ENCODE data around the gene SLC25A21. TPM values are rescaled to one million over a fixed set of nuclear protein-coding genes. Genes with fewer than 3 reads are reported as not detected.
"Not testable (repeated sequence)": the region's sequence is repeated elsewhere in the genome, so short reads cannot be mapped to it uniquely, and the experiment has no call there.

The SLC25A21 gene
- total and polyA plus RNA-seq, 4 donors = 0.65 to 1.4 (median 1.3) TPM; not detected in 1

DNA sequence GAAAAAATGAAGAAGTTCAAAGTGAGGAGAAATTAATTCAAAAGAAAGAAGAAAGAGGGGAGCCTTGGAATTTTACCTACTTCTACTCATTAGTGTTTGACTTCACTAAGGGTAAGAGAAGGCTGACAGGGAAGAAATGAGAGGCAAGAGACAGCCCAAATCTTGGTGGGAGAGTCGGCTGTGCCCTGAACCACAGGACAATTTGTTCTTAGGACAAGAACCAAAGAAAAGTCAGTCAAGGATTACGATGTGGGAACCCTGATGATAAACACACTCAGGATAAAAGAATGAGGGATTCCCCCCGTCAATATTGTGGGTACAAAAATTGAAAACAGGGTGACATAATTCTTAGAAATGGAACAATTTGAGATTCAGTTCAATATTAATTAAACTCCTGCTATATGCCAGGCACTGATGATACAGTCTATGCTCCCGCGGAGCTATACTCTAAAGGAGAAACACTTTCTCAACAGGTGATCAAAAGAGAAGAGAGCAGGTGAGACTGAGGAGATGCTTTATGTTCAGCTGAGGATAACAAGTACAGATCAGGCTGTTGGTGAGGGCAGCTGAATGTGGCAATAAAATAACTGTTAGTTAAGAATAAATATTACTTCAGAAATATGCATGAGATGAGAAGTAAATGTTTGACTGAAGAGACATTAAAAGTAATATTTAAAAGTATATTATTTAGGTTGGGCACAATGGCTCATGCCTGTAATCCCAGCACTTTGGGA, 175.4 kb downstream of the SLC25A21 start:
- Histone ChIP-seq H3K4me3 (ENCODE audit: low read length in 2 of 2) (no peak overlapping the region), H3K4me1 (ENCODE audit: control insufficient read depth in 1 of 2, insufficient read depth in 2 of 2, low read length in 2 of 2) (no peaks in the 10 kb centered on the region), H3K9me3 (ENCODE audit: control insufficient read depth, low read length) (no peaks in the 10 kb centered on the region), H3K27me3 (ENCODE audit: control insufficient read depth in 1 of 2, insufficient read depth in 2 of 2, low read length in 1 of 2) (no peaks in the 10 kb centered on the region), H3K27ac (ENCODE audit: low read depth in 1 of 2, low read length in 2 of 2) (no peak overlapping the region), H3K36me3 (ENCODE audit: control insufficient read depth in 1 of 2, insufficient read depth in 2 of 2, low read length in 1 of 2) (no peaks in the 10 kb centered on the region)
- no peak for DNase-seq
- no peak for ATAC-seq (ENCODE audit: low FRiP score)
- intact Hi-C loops (cut with DNase I) = no loop called here
- 77 to 83% methylated on average over 5 of the region's 5 CpGs for WGBS, 2 donors

DNA sequence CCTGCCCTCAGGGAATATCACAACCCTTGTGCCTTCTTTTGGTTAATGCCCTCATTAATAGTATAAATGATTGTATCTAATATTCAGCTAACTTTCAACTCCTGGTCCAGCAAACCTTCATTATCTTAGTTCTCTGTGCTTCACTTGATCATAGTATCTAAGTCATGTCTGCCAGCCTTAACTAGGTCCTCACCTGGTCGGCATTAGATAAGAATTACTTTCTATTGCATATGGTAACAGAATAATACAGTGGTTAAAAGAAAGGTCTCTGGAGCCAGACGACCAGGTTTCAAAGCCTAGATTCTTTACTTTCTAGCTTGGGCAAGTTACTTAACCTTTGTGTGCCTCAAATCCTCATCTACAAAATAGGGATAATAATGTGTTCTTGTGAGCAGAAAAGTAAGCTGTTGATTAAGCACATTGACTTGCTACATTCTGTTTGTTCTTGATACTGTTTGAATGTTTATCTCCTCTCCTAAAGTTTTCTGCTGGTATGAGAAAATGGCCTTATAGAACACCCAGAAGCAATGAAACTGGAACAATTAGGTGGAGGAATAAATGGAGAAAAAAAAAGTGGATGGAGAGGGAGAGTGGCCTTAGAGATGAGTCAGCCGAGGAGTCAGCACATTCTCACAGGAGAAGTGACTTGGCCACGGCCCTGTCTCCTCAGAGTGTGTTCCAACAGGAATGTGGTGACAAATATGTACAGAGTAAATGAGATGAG, 176.1 kb downstream of the SLC25A21 start:
- no peaks in the 10 kb centered on the region for H3K4me1 ChIP-seq (ENCODE audit: control insufficient read depth in 1 of 2, insufficient read depth in 2 of 2, low read length in 2 of 2)
- ATAC-seq (ENCODE audit: low FRiP score) (no peak), DNase-seq (peak; percentile 47 to 76)
- H3K4me3 ChIP-seq (ENCODE audit: low read length in 2 of 2) = no peak overlapping the region
- H3K27me3 ChIP-seq (ENCODE audit: control insufficient read depth in 1 of 2, insufficient read depth in 2 of 2, low read length in 1 of 2) = no peaks in the 10 kb centered on the region
- H3K9me3 ChIP-seq (ENCODE audit: control insufficient read depth, low read length) = no peaks in the 10 kb centered on the region
- intact Hi-C loops (cut with DNase I) = no loop called here
- H3K36me3 ChIP-seq (ENCODE audit: control insufficient read depth in 1 of 2, insufficient read depth in 2 of 2, low read length in 1 of 2) = no peaks in the 10 kb centered on the region
- no peak overlapping the region for H3K27ac ChIP-seq (ENCODE audit: low read depth in 1 of 2, low read length in 2 of 2)
- 61 to 70% methylated on average over 4 of the region's 4 CpGs for WGBS, 2 donors

DNA sequence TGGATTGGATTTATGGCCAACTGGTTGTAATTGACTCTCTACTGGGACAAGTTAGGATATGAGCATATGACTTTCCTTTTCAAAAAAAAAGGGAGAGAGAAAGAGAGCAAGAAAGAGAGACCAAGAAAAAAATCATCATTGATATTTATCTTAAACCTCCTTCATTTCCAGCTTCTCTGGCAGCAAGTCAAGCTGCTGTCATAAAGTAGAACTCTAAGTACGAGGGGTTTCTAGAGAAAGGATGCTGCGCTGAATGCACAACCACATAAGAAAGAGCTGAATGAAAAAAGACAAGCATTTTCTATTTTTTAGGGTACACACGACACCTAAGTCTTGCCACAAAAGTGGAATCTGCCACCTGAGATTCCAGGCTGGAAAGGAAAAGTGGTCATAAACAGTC, 182.6 kb downstream of the SLC25A21 start:
- Histone ChIP-seq H3K27ac (ENCODE audit: low read depth in 1 of 2, low read length in 2 of 2) (no peak overlapping the region), H3K4me1 (ENCODE audit: control insufficient read depth in 1 of 2, insufficient read depth in 2 of 2, low read length in 2 of 2) (peaks cover 3 to 6% of the 10 kb centered on the region in 2 donors), H3K4me3 (ENCODE audit: low read length in 2 of 2) (no peak overlapping the region), H3K27me3 (ENCODE audit: control insufficient read depth in 1 of 2, insufficient read depth in 2 of 2, low read length in 1 of 2) (no peaks in the 10 kb centered on the region), H3K36me3 (ENCODE audit: control insufficient read depth in 1 of 2, insufficient read depth in 2 of 2, low read length in 1 of 2) (no peaks in the 10 kb centered on the region), H3K9me3 (ENCODE audit: control insufficient read depth, low read length) (no peaks in the 10 kb centered on the region)
- DNase-seq (no peak), ATAC-seq (ENCODE audit: low FRiP score) (no peak)
- WGBS, 2 donors = 60 to 68% methylated on average over 3 of the region's 3 CpGs
- intact Hi-C loops (cut with DNase I) = no loop called here

DNA sequence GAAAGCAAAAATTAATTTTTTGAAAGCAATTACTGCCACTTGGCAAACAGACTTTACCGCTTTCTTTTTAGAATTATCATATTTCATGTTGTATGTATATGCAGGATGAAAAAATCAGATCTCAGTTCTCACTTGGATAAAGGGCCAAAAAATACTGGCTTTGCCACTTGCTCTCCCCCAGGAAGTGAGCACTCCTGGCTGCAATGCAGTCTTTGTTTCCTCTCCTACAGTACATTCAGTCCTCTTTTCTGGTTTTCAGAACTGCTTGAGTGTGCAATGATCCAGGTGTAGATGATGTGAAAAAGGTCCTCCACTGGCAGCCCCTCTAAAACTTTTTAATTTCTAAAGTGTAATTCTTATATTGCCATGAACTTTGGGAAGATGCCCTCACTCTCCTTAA, 183.4 kb downstream of the SLC25A21 start:
- Histone ChIP-seq H3K4me3 (ENCODE audit: low read length in 2 of 2) (no peak overlapping the region), H3K27ac (ENCODE audit: low read depth in 1 of 2, low read length in 2 of 2) (no peak overlapping the region), H3K4me1 (ENCODE audit: control insufficient read depth in 1 of 2, insufficient read depth in 2 of 2, low read length in 2 of 2) (peaks cover 3 to 6% of the 10 kb centered on the region in 2 donors), H3K27me3 (ENCODE audit: control insufficient read depth in 1 of 2, insufficient read depth in 2 of 2, low read length in 1 of 2) (no peaks in the 10 kb centered on the region), H3K9me3 (ENCODE audit: control insufficient read depth, low read length) (no peaks in the 10 kb centered on the region), H3K36me3 (ENCODE audit: control insufficient read depth in 1 of 2, insufficient read depth in 2 of 2, low read length in 1 of 2) (no peaks in the 10 kb centered on the region)
- WGBS, 2 donors = 58 to 66% methylated on average over 1 of the region's 1 CpG
- DNase-seq (no peak), ATAC-seq (ENCODE audit: low FRiP score) (no peak)
- intact Hi-C loops (cut with DNase I) = no loop called here

DNA sequence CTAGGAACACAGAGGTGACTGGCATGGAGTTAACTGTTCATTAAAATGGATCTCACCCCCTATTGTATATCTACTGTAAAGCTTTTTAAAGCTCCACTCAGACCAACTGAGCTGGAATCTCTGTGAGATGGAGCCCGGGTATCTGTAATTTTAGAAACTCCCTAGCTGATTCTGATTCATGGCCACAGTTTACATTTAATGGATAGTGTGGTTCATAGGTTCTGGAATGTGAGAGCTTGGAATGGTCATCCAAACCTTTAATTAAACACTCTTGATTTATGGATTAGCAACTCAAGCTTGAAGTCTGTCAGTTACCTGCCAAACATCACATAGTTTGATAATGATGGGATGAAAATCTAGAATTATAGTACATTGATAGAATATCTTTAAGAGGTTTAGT, 183.8 kb downstream of the SLC25A21 start:
- ATAC-seq (ENCODE audit: low FRiP score) = no peak
- WGBS, 2 donors = 26 to 31% methylated on average over 1 of the region's 1 CpG

DNA sequence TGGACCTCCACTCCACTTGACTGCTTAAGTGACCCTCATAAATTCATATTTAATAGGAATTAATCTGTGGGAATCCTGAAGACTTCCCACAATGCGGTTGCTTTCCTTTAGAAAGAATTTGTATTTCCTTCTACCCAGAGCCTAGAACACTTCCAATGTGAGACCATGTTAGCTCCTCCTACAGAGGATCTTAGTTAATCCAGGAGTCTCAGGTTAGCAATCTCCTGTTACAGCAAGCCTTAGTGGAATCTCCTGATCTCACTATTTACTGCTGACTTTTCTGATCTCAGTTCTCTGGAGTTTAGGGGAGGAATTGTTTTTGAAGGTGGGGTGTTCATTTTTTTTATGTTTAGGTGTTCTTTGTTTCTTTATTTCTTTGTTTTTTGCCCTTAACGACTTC, 186.0 kb downstream of the SLC25A21 start:
- Histone ChIP-seq H3K9me3 (ENCODE audit: control insufficient read depth, low read length) (no peaks in the 10 kb centered on the region), H3K36me3 (ENCODE audit: control insufficient read depth in 1 of 2, insufficient read depth in 2 of 2, low read length in 1 of 2) (no peaks in the 10 kb centered on the region), H3K4me1 (ENCODE audit: control insufficient read depth in 1 of 2, insufficient read depth in 2 of 2, low read length in 2 of 2) (peaks cover 3 to 6% of the 10 kb centered on the region in 2 donors), H3K4me3 (ENCODE audit: low read length in 2 of 2) (no peak overlapping the region), H3K27ac (ENCODE audit: low read depth in 1 of 2, low read length in 2 of 2) (no peak overlapping the region), H3K27me3 (ENCODE audit: control insufficient read depth in 1 of 2, insufficient read depth in 2 of 2, low read length in 1 of 2) (no peaks in the 10 kb centered on the region)
- ATAC-seq (ENCODE audit: low FRiP score) (no peak), DNase-seq (no peak)
- WGBS, 2 donors = 90 to 96% methylated on average over 2 of the region's 2 CpGs
- intact Hi-C loops (cut with DNase I) = no loop called here

More for the DNA sequence above, 183.8 kb downstream of the SLC25A21 start:
- DNase-seq = no peak
- Histone ChIP-seq H3K27ac (ENCODE audit: low read depth in 1 of 2, low read length in 2 of 2) (no peak overlapping the region), H3K36me3 (ENCODE audit: control insufficient read depth in 1 of 2, insufficient read depth in 2 of 2, low read length in 1 of 2) (no peaks in the 10 kb centered on the region), H3K9me3 (ENCODE audit: control insufficient read depth, low read length) (no peaks in the 10 kb centered on the region), H3K4me3 (ENCODE audit: low read length in 2 of 2) (no peak overlapping the region), H3K4me1 (ENCODE audit: control insufficient read depth in 1 of 2, insufficient read depth in 2 of 2, low read length in 2 of 2) (peaks cover 3 to 6% of the 10 kb centered on the region in 2 donors), H3K27me3 (ENCODE audit: control insufficient read depth in 1 of 2, insufficient read depth in 2 of 2, low read length in 1 of 2) (no peaks in the 10 kb centered on the region)
- intact Hi-C loops (cut with DNase I) = no loop called here

DNA sequence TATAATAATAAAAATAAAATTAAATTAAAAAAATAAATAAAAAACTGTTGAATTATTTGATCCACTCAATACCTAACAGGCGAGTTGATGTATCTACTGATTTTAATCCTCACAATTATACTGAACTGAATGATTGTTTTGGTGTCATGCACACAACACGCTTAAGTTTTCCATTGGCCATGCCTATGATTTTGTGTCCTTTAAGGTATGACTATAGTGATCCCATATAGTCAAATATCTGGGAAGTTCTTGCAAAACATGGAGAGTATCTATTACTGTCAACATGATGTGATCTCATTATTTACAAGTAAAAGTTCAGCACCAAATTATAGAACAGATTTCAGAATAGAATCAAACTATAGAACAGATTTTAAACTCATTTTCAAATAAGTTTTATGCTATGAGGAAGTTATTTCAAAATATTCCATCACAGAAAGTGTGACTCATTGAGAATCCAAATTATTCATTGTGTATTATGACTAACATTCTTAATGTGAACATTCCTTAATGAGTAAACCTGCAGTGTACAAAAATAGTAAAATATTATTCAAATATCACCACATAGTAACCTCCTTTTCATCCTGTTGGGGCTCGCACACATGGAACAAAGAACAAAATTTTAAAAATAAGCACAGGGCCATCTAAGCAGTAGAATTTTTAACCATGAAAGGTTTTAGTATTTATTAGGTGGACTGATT, 190.4 kb downstream of the SLC25A21 start:
- 65 to 70% methylated on average over 3 of the region's 3 CpGs for WGBS, 2 donors
- intact Hi-C loops (cut with DNase I) = no loop called here
- Histone ChIP-seq H3K4me3 (ENCODE audit: low read length in 2 of 2) (no peak overlapping the region), H3K36me3 (ENCODE audit: control insufficient read depth in 1 of 2, insufficient read depth in 2 of 2, low read length in 1 of 2) (no peaks in the 10 kb centered on the region), H3K27me3 (ENCODE audit: control insufficient read depth in 1 of 2, insufficient read depth in 2 of 2, low read length in 1 of 2) (no peaks in the 10 kb centered on the region), H3K27ac (ENCODE audit: low read depth in 1 of 2, low read length in 2 of 2) (no peak overlapping the region), H3K9me3 (ENCODE audit: control insufficient read depth, low read length) (no peaks in the 10 kb centered on the region), H3K4me1 (ENCODE audit: control insufficient read depth in 1 of 2, insufficient read depth in 2 of 2, low read length in 2 of 2) (no peaks in the 10 kb centered on the region)
- ATAC-seq (ENCODE audit: low FRiP score) = no peak
- no peak for DNase-seq

DNA sequence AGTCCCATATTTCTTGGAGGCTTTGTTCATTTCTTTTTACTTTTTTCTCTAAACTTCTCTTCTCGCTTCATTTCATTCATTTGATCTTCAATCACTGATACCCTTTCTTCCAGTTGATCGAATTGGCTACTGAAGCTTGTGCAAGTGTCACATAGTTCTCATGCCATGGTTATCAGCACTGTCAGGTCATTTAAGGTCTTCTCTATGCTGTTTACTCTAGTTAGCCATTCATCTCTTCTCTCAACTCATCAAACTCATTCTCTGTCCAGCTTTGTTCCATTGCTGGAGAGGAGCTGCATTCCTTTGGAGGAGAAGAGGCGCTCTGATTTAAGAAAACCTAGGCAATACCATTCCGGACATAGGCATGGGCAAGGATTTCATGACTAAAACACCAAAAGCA, 192.0 kb downstream of the SLC25A21 start:
- H3K9me3 ChIP-seq (ENCODE audit: control insufficient read depth, low read length); H3K4me3 ChIP-seq (ENCODE audit: low read length in 2 of 2); H3K27ac ChIP-seq (ENCODE audit: low read depth in 1 of 2, low read length in 2 of 2); ATAC-seq (ENCODE audit: low FRiP score); DNase-seq; H3K4me1 ChIP-seq (ENCODE audit: control insufficient read depth in 1 of 2, insufficient read depth in 2 of 2, low read length in 2 of 2); H3K36me3 ChIP-seq (ENCODE audit: control insufficient read depth in 1 of 2, insufficient read depth in 2 of 2, low read length in 1 of 2); intact Hi-C loops (cut with DNase I); H3K27me3 ChIP-seq (ENCODE audit: control insufficient read depth in 1 of 2, insufficient read depth in 2 of 2, low read length in 1 of 2): not testable (repeated sequence)
- WGBS, 2 donors = 82 to 92% methylated on average over 4 of the region's 4 CpGs

Measured in aorta (tissue), 5 donors.